Lung (tissue), 12 donors: ENCODE measurements around the gene ADGRV1. TPM values are rescaled to one million over a fixed set of nuclear protein-coding genes. Genes with fewer than 3 reads are reported as not detected.

Experiments
- ATAC-seq: fragments of 200-7000 bp; cut with Tn5 transposase; one replicate; pipeline ENCODE4 v1.9.1; 2020; ENCODE audit warnings: moderate number of reproducible peaks; ENCODE audit not compliant: insufficient read depth, low FRiP score
- DNase-seq, 3 donors: peaks; one replicate each; pipeline ENCODE4 v3.0.0-alpha.2; 2013 to 2017
- H3K27ac ChIP-seq, 2 donors: one replicate each; pipeline ENCODE4 v1.5.1; 2013; ENCODE audit warnings: mild to moderate bottlenecking in 2 of 2, moderate library complexity in 2 of 2, control low read depth in 1 of 2, inconsistent platforms in 1 of 2, low read depth in 1 of 2, low read length in 1 of 2
- H3K27me3 ChIP-seq, 3 donors: one replicate each; pipeline ENCODE4 v1.5.1; 2013; ENCODE audit warnings: low read length in 2 of 3; ENCODE audit not compliant: control insufficient read depth in 3 of 3, insufficient read depth in 3 of 3
- H3K36me3 ChIP-seq, 4 donors: one replicate each; pipeline ENCODE4 v1.5.1; 2013; ENCODE audit warnings: low read length in 4 of 4, mild to moderate bottlenecking in 1 of 4, moderate library complexity in 1 of 4; ENCODE audit not compliant: control insufficient read depth in 4 of 4, insufficient read depth in 4 of 4
- H3K4me1 ChIP-seq, 5 donors: one replicate each; pipeline ENCODE4 v1.5.1; 2013; ENCODE audit warnings: low read length in 5 of 5, mild to moderate bottlenecking in 2 of 5, moderate library complexity in 1 of 5; ENCODE audit not compliant: control insufficient read depth in 5 of 5, insufficient read depth in 5 of 5
- H3K4me3 ChIP-seq: one replicate; pipeline ENCODE4 v1.5.1; 2013; ENCODE audit warnings: mild to moderate bottlenecking, control low read depth, moderate library complexity
- H3K9ac ChIP-seq, 2 donors: one replicate each; pipeline ENCODE4 v1.5.1; 2013; ENCODE audit warnings: low read length in 2 of 2, control low read depth in 1 of 2; ENCODE audit not compliant: insufficient read depth in 1 of 2
- H3K9me3 ChIP-seq, 4 donors: one replicate each; pipeline ENCODE4 v1.5.1; 2013; ENCODE audit warnings: low read length in 3 of 4, mild to moderate bottlenecking in 1 of 4, moderate library complexity in 1 of 4; ENCODE audit not compliant: control insufficient read depth in 4 of 4, insufficient read depth in 3 of 4
- CTCF ChIP-seq: IDR thresholded peaks from 2 replicates; pipeline ENCODE4 v1.5.1; 2012; ENCODE audit warnings: mild to moderate bottlenecking; ENCODE audit errors: control extremely low read depth, extremely low read depth
- WGBS, 2 donors: extraction: QIAGEN DNeasy Blood & Tissue Kit; methylation state at CpG; one replicate each; pipeline ENCODE4 v1.1.7; 2013; 5-methylcytosine and 5-hydroxymethylcytosine counted together
- polyA plus RNA-seq, 2 donors: library from polyadenylated mRNA; stranded (reverse); fragments of 200-250 nt; gene quantifications; one replicate each; pipeline ENCODE4 v1.2.1, GENCODE V29; 2013
- total RNA-seq, 2 donors: library from RNA; depleted of rRNA in 1 of 2; stranded (reverse); fragments of >200 nt in 1 of 2; gene quantifications; one replicate each; pipeline ENCODE4 v1.2.1, GENCODE V29; 2014 to 2021
- donor health status: control.
- donor health status: control.
- donor health status: Bipolar disorder and iron deficiency.
- donor health status: healthy.
- donor health status: DM: yes; HTN: yes; CAD: no.

Gene ADGRV1
- total and polyA plus RNA-seq, 4 donors = 3.6 to 66.2 (median 28.2) TPM

GRCh38 chr5:90740244-90740799 lies 181.7 kb downstream of the ADGRV1 start:
- ATAC-seq (no peak), DNase-seq (no peak)
- H3K27me3 ChIP-seq = no peaks in the 10 kb centered on the region
- no peak overlapping the region for H3K4me3 ChIP-seq
- no peak for TF ChIP-seq CTCF
- H3K27ac ChIP-seq = no peak overlapping the region
- WGBS, 2 donors = 88 to 90% methylated on average over 4 of the region's 4 CpGs
- no peaks in the 10 kb centered on the region for H3K4me1 ChIP-seq
- H3K9ac ChIP-seq = no peak overlapping the region
- H3K9me3 ChIP-seq = peaks cover 0 to 5% (median 4%) of the 10 kb centered on the region in 4 donors
- no peaks in the 10 kb centered on the region for H3K36me3 ChIP-seq

GRCh38 chr5:90741022-90741564 lies 182.5 kb downstream of the ADGRV1 start:
- WGBS, 2 donors = 63 to 82% methylated on average over 2 of the region's 2 CpGs
- H3K4me1 ChIP-seq = no peaks in the 10 kb centered on the region
- no peak for TF ChIP-seq CTCF
- no peak overlapping the region for H3K27ac ChIP-seq
- no peak overlapping the region for H3K9ac ChIP-seq
- H3K9me3 ChIP-seq = peaks cover 0 to 5% (median 4%) of the 10 kb centered on the region in 4 donors
- no peaks in the 10 kb centered on the region for H3K36me3 ChIP-seq
- ATAC-seq (no peak), DNase-seq (no peak)
- H3K4me3 ChIP-seq = no peak overlapping the region
- H3K27me3 ChIP-seq = no peaks in the 10 kb centered on the region

- 95 to 100% methylated on average over 1 of the region's 1 CpG for WGBS, 2 donors
- ATAC-seq (no peak), DNase-seq (no peak)
- no peak for TF ChIP-seq CTCF
- H3K9me3 ChIP-seq = peaks cover 0 to 2% (median 0%) of the 10 kb centered on the region in 4 donors
- H3K36me3 ChIP-seq = peaks cover 0 to 1% (median 0%) of the 10 kb centered on the region in 4 donors
- no peak overlapping the region for H3K4me3 ChIP-seq
- H3K27me3 ChIP-seq = no peaks in the 10 kb centered on the region
- H3K4me1 ChIP-seq = no peaks in the 10 kb centered on the region
- no peak overlapping the region for H3K9ac ChIP-seq
- no peak overlapping the region for H3K27ac ChIP-seq
Measured at GRCh38 chr5:90746119-90746518, 187.5 kb downstream of the ADGRV1 start.
